NOMO-1 treated with dmso at 0.1 percent for 144 hours (cell line): ENCODE measurements around the gene LHB.
"Not testable (repeated sequence)": the region's sequence is repeated elsewhere in the genome, so short reads cannot be mapped to it uniquely, and the experiment has no call there.

Experiments
- DNase-seq: peaks from one replicate; lab custom pipeline; 2025; ENCODE audit not compliant: unreplicated experiment; lab: John Stamatoyannopoulos, UW

LHB gene

GRCh38 chr19:49038557-49039276, 21.8 kb upstream of the LHB start:
- DNase-seq = not testable (repeated sequence)

DNA sequence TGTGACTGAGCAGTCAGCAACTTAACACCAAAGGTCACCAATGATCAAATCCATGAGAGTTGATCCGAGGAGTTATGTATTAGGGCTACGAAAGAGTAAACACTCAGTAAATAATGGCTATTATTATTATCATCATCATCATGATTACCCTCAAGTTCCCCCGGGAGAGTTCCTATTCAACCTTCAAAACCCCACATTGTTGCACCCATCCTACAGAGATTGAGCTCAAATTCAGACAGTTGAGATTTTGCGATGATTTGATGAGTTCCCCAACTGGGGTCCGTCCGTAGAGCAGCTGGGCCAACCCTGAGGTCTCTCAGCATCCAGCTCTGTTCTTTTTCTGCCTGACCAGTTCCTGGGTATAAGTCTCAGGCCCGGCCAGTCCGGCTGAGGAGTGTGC, 21.2 kb upstream of the LHB start:
- DNase-seq = not testable (repeated sequence)

GRCh38 chr19:49036815-49037214, 19.9 kb upstream of the LHB start, which contains the start of gene CGB1:
Gene CGB1 (minus strand): TSS chr19:49036895. CDS start chr19:49036711, 184 bp downstream.
- DNase-seq = not testable (repeated sequence)

DNA sequence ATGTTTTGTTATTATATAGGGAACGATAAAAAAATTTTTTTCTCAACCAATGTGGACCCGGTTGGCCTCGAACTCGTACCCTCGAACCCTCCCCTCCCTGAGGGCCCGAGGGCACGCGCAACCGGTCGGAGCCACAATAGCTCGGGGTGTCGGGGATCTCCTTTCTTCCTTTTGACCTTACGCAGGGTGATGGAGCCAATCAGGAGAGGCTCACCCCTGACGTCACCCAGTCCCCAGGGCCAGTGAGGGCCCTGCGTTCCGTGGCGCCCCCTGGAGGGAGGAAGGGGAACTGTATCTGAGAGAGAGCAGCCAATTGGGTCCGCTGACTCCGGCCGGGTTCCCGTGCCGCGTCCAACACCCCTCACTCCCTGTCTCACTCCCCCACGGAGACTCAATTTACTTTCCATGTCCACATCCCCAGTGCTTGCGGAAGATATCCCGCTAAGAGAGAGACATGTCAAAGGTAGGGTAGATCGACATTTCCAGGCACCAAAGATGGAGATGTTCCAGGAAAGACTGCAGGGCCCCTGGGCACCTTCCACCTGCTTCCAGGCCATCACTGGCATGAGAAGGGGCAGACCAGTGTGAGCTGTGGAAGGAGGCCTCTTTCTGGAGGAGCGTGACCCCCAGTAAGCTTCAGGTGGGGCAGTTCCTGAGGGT, 14.9 kb upstream of the LHB start, which contains the start of gene CGB2:
TSS of gene CGB2 (plus strand) at position 249 of the 660 bp plus-strand sequence. CDS start at position 455, 206 bp downstream.
- not testable (repeated sequence) for DNase-seq

GRCh38 chr19:49030323-49030722, 13.4 kb upstream of the LHB start:
- not testable (repeated sequence) for DNase-seq

DNA sequence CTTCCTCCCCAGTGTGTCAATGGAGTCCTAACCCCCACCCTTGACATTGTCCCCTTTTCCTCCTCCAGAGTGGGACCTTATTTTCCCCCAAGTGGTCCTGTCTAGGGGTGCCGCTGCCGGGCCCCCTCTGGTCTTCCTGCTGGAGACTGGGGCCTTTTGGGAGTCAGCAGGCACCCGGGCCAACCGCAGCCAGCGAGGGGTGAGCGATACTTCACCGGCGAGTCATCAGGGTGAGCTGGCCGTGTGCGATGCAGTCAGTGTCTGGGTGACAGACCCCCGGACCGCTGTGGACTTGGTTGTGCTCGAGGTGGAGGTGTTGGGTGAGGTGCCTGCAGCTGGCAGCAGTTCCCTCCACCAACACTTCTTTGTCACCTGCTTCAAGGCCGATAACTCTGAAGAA, 12.9 kb upstream of the LHB start:
- not testable (repeated sequence) for DNase-seq

GRCh38 chr19:49028686-49029085, 11.8 kb upstream of the LHB start:
- DNase-seq = not testable (repeated sequence)

DNA sequence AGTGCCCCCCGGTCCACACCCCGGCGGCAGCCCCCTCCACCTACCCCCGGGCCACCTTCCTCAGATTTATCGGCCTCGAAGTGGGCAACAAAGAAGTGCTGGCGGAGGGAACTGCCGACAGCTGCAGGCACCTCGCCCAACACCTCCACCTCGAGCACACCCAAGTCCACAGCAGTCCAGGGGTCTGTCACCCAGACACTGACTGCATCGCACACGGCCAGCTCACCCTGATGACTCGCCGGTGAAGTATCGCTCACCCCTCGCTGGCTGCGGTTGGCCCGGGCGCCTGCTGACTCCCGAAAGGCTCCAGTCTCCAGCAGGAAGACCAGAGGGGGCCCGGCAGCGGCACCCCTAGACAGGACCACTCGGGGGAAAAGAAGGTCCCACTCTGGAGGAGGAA, 8.7 kb upstream of the LHB start:
- DNase-seq = not testable (repeated sequence)

GRCh38 chr19:49025088-49025487, 8.2 kb upstream of the LHB start:
- DNase-seq = not testable (repeated sequence)

GRCh38 chr19:49024233-49024632, 7.3 kb upstream of the LHB start, which contains the start of gene CGB3:
Gene CGB3 (minus strand): TSS chr19:49024333. CDS start chr19:49023971, 362 bp downstream.
- DNase-seq = not testable (repeated sequence)

DNA sequence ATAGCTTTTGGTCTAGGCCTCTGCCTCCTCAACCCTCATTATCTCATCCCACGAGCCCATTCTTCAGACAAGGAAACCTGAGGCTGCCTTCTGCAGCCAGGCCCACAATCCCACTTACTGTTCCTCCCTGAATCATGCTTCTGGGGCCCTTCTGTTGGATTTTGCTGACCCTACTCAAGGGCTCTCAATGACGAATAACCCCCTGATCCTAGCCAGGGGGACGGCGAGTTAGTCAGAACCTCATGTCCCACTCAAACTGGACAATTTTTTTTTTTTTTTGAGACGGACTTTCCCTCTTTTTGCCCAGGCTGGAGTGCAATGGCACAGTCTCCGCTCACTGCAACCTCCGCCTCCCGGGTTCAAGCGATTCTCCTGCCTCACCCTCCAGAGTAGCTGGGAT, 5.2 kb upstream of the LHB start:
- DNase-seq = no peak

- no peak for DNase-seq
Measured at GRCh38 chr19:49020931-49021895, 4.3 kb upstream of the LHB start.

- no peak for DNase-seq
Measured at GRCh38 chr19:49020342-49020741, 3.5 kb upstream of the LHB start.

GRCh38 chr19:49019242-49019932, 2.5 kb upstream of the LHB start:
- DNase-seq = no peak

DNA sequence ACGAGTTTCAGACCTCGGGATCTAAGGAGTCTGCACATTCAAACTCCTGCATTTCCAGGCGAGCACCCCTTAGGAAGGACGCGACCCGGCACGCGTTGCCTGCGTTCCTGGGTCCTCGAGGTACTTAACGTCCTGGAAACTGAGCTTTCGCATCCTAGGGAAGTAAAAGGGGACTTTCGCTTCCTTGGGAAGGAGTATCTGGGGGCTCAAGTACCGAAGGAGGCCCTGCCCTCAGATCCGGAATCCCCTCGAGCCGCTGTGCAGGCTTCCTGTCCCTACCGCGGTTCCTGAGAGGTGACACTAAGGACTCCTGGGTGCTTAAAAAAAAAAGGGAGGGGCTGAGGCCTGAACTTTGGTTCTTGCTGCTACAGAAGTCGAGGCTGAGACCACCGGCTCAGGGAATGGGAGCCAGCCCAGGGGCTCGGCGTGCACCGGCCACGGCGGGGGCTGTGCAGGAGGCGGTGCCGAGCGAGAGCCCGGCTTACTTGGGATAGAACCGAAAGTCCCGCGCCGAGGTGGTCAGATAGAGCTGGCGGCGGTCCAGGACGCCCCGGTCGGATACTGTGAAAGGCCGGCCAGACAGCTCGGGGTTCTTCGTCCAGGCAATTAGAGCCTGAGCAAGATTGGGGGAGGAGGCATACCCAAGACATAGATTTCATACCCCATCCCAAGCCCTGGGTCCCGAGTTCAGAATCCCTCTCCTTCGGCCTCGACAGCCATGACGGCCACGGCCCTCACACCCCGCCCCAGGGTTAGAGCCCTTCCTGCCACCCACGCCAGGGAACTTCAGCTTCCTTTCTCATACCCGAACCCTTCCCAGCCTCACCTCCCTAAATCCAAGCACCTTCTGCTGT, 1.7 kb upstream of the LHB start:
- DNase-seq = not testable (repeated sequence)

DNA sequence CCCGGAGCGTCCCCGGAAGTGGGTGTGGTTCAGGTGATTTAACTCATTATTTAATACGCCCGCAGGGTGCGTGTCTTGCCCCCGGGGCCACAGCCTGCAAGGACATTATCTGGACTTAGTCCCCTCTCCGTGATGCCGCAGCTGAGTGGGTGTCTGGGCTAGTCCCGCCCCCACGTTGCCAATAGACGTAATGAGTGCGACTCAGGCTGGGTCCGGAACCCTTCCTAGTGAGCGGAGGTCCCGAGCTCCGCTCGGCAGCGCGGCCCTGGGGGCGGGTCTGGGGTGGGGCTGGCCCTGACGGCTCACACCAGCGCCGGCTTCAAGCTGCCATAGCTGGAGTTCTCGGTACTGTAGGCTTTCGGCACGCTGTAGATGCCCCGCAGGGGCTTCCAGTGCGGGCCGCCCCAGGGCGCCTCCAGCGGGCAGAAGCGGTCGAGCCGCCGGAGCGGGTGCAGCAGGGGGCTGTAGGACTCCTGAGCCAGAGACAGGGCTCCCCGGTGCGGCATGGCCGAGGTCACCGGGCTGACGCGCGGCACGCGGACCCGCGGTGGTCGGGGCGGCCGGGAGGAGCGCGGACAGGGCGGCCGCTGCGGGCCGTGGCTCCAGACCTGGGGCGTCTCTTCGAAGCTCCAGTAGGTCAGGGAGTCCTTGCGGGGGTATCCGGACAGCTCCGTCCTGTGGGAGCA, 918 bp upstream of the LHB start:
- DNase-seq = no peak

GRCh38 chr19:49016067-49016839, 638 bp downstream of the LHB start:
- DNase-seq = no peak

- DNase-seq = no peak
Measured at GRCh38 chr19:49014870-49015255, 2.0 kb downstream of the LHB start.
